NCI-H1694 treated with DMSO at 0.1 percent for 48 hours (cell line): ENCODE measurements around the gene DDX28.

ENCODE experiments used
- DNase-seq: peaks from one replicate; lab custom pipeline; 2025; lab: John Stamatoyannopoulos, UW

DDX28 gene, protein sequence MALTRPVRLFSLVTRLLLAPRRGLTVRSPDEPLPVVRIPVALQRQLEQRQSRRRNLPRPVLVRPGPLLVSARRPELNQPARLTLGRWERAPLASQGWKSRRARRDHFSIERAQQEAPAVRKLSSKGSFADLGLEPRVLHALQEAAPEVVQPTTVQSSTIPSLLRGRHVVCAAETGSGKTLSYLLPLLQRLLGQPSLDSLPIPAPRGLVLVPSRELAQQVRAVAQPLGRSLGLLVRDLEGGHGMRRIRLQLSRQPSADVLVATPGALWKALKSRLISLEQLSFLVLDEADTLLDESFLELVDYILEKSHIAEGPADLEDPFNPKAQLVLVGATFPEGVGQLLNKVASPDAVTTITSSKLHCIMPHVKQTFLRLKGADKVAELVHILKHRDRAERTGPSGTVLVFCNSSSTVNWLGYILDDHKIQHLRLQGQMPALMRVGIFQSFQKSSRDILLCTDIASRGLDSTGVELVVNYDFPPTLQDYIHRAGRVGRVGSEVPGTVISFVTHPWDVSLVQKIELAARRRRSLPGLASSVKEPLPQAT

DNA sequence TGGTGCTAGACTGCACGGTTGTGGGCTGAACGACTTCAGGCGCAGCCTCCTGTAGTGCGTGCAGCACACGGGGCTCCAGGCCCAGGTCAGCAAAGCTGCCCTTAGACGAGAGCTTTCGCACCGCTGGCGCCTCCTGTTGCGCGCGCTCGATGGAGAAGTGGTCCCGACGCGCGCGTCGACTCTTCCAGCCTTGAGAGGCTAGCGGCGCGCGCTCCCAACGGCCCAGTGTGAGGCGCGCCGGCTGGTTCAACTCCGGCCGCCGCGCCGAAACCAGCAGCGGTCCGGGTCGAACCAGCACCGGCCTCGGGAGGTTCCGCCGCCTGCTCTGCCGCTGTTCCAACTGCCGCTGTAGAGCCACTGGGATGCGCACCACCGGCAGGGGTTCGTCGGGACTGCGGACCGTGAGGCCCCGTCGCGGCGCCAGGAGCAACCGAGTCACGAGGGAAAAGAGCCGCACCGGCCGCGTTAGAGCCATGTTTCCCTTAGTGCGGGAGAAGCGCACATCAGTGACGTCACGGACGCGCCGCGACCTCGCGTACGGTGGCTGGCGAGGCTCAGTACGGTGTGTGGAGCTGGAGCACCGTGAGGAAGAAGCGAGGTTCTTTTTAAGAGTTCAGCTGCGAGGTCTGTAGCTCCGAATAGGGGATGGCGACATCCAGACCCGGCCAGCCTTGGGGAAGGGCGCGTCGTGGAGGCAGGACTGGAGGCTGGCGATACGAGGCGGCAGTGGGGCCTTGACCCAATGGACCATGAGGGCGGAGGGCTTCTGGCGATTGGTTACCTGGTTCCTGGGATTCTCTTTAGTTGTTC is at the start of gene DDX28, which contains the start of gene DUS2:
Gene DDX28, minus strand, starts transcription at position 505 of the 810 bp plus-strand sequence. Its CDS starts 30 bp downstream, at position 475.
Gene DUS2, plus strand, starts transcription at position 557 of the 810 bp plus-strand sequence. CDS start 14,740 bp downstream, outside the sequence.
- peak; percentile 66 for DNase-seq

DNA sequence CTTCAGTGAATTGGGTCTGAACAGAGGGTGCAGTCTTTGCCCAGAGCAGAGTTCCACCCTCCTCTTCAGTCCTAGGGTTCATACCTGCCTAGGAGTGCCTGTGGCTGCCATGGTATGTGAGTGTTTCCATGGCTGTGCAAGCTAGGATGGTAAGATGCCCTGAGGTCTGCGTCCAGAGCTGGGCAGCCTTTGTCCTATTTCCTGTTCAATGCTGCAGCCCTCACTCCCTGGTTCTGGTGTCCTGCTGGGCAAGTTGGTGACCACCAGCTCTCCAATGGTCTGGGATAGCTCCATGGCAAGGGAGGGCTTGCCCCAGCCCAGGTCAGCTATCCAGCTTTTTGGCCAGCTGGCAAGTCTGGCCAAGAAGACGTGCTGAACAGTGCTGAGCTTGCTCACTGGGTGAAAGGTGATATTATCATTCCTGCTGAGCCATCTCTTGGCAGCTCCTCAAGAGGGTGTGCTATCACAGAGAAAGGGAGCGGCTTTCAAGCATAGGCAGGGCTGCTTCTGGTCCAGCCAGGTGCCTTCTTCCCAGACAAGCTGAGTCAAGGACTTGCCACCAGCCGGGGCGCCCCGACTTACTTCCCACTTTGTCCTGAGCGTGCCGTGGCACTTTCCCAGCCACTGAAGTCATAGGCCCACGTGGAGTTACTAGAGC is 49.1 kb upstream of the DDX28 start:
- DNase-seq: no peak

DNA sequence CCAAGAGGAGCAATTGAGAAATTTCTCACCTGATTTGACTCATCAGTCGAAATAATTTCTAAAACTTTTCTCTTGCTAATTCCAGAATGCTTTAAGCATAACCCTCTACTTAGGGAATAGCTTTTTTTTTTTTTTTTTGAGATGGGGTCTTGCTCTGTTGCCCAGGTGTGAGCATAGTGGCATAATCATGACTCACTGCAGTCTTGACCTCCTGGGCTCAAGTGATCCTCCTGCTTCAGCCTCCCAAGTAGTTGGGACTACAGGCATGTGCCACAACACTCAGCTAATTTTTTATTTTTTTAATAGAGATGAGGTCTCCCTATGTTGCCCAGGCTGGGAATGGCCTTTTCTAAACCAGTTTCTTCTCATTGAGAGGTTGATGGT is 48.5 kb upstream of the DDX28 start:
- DNase-seq: no peak

DNA sequence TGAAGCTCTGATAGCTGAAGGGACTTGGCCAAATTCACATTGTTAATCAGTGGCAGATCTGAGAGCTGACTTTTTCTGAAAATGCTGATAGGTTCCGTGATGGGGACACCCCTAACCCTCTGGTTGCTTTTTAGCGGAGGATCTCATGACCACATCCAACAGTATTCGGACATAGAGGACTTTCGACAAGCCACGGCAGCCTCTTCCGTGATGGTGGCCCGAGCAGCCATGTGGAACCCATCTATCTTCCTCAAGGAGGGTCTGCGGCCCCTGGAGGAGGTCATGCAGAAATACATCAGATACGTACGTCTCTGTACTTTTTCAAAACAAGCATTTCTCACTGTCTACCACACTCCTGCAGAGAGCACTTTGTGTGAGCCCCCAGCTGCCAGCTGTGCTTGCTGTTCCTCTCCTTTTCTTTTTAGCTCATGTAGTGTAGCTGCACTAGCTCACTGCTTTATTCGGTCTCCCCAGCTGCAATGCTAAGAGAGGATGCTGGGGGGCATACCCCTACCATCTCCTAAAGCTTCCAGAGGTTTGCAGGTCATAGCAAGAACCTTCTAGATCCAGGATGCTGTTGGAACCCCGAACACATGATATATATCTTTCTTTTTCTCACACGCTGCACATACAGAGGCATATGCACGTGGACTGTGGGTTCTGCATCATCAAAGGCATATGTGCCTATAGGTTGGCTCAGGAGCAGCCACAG is 47.9 kb upstream of the DDX28 start:
- no peak for DNase-seq

DNA sequence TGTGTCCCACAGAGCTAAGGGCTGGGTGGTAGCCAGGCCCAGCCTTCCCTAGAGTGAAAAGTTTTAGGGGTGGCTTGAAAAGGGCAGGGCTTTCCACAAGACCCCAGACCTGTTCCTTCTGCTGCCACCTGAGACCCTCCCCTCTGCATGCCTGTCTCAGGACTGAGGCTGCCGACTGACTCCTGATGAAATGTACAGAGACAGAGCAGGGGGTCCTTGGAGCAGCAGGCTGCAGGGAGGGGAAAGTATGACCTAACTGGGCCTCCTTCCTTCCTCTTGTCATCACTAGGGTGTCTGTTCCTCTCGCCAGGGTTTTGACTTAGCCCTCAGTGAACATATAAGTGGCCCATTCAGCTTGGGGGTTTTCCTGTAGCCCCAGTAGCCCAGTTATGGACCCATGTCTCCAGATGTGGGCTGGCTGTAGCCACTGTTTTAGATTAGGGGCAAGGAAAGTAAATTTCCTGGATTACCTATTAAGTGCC is 47.3 kb upstream of the DDX28 start:
- DNase-seq: no peak

DNA sequence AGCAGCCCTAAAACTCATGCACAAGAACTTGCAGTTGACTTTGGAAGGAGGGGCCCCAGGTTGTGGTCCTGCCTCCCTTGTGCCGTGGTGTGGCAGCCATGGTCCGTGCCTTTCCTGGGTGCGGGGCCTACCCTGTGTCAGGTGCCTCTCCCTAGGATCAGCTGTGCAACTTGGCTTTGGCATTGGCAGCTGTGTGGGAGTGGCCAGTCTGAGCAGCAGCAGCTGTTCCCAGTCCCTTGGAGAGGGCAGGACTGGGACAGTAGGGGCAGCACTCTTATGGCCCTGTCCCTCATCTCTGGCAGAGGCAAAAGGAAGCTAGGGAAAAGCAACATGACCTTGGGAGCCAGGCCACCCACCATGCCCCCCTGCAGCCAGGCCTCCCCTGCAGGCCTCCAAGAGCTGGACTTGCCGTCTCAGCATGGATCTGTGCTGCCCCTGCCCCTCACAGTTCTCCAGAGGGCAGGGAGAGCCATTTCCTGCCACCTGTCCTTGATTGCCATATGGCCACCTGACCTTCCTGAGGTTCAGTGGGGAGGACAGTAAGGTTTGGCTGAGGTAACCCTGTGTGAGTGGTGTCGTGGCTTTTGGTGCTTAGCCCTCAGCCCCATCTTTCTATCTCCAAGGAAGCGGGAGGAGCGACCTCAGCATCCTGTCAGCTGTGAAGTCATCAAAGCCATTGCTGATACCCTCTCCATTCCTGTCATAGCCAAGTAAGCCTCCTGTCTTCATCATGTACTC is 46.6 kb upstream of the DDX28 start:
- DNase-seq: peak; percentile 17

DNA sequence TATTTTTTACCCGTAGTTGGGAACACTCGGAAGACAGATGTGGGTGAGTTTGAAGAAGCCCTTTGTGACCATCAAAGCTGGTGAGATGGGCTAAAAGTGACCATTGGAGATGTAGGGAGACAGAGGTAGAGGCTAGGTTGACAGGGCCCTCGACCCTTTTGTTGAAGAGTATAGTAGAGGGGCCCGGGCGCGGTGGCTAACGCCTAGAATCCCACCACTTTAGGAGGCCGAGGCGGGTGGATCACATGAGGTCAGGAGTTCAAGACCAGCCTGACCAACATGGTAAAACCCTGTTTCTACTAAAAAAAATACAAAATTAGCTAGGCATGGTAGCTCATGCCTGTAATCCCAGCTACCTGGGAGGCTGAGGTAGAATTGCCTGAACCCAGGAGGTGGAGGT is 45.9 kb upstream of the DDX28 start:
- DNase-seq: no peak

DNA sequence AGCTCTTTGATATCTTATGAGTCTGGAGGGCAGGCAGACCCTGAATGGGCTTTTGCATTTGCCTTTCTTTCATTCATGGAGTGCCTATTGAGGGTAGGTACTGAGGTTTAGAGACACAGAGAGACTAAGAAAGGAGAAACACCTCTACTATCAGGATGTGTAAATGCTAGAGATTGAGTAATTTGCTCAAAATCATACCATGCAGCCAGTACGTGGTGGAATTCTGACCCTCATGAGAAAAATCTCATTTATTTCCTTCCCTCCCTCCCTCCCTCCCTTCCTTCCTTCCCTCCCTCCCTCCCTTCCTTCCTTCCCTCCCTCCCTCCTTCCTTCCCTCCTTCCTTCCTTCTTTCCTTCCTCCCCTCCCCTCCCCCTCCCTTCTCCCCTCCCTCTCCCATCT is 43.7 kb upstream of the DDX28 start:
- DNase-seq: no peak

DNA sequence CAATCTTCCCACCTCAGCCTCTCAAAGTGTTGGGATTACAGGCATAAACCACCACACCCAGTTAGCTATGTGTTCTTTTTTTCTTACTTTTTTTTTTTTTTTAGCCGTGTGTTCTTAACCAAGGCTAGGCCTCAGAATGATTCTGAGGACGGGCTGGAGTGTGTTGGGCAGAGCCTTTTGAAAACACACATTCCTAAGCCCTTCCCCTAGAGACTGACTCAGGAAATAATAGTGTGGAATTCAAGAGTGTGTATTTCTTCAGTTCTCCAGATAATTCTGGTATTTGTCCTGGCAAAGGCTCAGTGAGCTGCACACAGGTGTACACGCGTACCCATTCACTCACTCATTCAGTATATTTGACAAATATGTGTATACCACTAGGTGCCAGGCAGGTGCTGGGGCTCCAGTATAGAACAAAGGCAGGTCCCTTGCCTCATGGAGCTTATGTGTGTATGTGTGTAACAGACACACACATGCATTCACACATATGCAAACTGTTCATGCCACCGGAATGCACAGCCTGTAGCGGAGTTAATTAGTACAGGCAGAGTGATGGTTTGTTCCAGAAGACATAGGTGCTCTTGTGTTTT is 42.8 kb upstream of the DDX28 start:
- no peak for DNase-seq

DNA sequence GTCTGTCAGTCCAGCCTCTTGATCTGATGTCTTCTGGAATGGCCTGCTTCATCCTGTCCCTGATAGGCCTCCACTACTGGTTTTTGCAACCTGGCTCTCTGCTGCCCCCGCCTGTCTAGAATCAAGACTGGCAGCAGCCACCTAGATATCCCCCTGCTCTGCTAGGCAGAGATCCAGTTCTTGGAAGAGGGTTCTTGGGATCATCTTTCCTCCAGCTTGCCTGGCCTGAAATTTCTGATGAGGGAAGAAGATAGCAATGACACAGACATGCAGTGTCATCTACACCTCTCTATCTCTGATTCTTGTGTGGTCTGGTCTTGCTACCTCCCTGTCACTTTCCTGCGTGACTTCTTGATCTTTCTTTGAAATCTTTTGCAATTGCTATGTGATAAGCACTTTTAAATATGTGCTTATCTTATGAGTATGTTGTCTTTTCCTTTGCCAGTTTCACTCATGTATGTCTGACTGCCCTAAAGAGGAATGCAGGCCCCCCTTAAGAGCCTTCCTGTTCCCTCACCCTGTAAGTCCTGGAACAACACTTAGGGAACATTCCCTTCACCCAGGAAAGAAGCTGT is 41.8 kb upstream of the DDX28 start:
- peak; percentile 44 for DNase-seq

DNA sequence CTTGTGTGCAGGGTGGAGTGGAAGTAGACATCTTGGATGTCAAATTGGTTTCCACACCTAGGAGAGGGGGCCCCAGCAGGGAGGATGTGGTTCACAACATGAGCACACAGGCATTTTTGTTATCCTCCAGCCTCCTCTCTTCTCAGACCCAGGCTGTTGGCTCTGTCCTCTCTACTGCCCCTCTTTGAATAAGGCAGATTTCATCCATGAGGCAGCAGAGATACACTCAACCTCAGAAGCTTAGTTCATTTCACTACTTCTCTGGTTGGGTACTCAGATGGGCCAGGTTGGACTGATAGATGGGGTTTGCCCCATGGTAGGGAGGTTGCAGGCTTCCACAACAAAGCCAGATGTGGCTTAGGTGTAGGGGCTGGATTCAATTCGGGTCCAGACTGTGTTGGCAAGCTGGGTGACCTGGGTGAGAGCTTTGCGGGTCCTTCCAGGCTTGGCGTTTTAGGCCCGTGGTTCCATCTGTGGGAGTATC is 39.9 kb upstream of the DDX28 start:
- DNase-seq: no peak

DNA sequence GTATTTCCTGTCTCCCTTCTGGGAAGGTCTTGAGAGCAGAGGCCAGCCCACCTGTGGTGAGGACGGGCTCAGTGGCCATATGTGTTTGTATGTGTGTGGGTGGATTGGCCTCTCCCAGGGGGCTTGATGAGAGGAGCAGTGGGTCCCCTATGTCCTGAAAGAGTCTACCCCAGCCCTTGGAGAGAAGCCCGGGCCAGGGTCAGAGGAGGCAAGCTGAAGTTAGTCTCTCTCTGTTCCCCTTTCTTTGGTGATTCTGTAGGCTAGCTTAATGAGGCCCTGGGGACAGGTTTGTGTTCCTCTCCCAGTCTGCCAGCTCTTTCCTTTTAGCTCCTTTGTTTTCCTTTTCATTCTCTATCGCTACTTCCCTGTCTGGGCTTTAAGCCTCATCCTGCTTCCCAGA is 38.4 kb upstream of the DDX28 start:
- DNase-seq: no peak

DNA sequence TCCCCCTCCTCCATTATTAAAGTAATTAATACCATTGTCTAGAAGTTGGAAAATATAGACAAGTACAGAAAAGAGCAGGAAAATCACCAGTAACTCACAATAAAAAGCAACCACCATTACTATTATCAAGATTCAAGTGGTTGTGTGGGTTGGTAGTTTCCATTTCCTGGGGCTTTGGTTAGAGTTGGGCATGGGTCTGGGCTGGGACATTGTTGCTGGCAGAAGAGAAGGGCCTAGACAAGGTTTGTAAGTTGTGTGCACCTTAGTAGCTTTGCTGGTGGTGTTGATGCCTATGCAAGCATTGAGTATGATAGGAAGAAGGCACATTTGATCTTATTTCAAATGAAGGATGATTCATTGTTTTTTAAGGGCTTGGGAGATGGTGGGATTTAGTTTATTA is 36.8 kb upstream of the DDX28 start:
- DNase-seq: no peak

DNA sequence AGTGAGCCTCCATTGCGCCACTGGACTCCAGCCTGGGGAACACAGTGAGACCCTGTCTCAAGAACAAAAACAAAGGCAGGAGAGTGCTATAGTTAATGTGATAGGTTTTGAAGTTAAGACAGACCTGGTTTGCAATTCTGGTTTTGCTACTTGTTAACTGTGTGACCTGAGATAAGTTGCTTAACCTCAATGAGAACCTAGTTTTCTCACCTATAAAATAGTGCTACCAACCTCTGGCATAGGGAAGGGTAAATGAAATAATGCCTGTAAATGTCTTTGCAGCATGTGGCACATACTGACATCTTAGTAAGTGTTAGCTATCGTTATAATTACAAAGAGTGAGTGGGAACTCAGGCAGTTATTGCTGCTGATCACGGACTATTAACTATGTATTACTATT is 32.4 kb upstream of the DDX28 start:
- no peak for DNase-seq

DNA sequence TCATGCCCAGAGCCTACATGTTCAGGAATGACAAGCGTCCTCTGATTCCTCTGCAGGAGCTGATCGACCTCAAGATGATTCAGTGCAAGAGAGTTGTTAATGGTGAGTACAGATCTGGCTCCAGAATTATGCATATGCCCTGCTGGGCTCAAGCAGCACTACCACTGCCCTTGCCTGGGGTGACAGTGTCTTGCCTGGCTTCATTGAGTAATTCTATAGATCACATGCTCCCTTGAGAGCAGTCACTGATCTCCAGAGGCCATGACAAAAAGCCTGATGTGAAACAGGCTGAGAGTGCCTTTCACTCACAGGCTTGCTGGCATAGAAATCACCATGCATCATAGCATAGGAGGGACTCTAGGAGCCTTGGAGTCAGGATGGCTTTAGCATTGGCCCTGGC is 26.4 kb upstream of the DDX28 start:
- no peak for DNase-seq

DNA sequence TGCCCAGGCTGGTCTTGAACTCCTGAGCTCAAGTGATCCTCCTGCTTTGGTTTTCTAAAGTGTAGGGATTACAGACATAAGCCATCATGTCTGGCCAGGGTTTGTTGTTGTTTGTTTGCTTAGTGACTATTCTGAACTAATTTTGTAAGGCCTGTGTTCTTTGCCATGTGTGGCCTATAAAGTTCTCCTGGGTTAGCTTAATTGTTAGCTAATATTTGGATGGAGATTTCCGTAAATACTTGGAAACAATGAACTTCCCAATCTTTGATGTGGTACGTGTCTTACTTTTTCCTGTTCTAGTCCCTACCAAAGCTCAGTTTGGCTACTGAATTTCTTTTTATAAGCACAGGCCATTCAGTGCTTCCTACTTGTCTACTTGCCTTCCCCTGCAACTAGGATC is 25.0 kb upstream of the DDX28 start:
- DNase-seq: no peak

DNA sequence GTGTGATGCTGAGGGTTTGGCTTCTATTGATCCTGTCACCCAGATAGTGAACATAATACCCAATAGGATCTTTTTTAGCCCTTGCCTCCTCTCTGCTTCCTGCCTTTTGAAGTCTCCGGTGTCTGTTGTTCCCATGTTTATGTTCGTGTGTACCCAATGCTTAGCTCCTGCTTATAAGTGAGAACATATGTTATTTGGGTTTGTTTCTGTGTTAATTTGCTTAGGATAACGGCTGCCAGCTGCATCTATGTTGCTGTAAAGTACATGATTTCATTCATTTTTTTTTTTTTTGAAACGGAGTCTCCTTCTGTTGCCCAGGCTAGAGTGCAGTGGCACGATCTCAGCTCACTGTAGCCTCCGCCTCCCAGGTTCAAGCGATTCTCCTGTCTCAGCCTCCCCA is 23.1 kb upstream of the DDX28 start:
- peak; percentile 93 for DNase-seq

DNA sequence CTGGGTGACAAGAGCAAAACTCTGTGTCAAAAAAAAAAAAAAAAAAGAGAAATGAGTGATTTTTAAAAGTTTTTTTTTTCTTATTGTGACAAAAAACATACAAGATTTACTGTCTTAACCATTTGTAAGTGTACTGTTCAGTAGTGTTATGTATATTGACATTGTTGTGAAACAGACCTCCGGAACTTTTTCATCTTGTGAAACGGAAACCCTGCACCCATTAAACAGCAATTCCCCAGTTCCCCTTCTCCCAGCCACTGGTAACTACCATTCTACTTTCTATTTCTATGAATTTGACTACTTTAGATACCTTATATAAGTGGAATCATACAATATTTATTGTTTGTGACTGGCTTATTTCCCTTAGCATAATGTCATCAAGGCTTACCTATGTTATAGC is 18.8 kb upstream of the DDX28 start:
- DNase-seq: no peak

DNA sequence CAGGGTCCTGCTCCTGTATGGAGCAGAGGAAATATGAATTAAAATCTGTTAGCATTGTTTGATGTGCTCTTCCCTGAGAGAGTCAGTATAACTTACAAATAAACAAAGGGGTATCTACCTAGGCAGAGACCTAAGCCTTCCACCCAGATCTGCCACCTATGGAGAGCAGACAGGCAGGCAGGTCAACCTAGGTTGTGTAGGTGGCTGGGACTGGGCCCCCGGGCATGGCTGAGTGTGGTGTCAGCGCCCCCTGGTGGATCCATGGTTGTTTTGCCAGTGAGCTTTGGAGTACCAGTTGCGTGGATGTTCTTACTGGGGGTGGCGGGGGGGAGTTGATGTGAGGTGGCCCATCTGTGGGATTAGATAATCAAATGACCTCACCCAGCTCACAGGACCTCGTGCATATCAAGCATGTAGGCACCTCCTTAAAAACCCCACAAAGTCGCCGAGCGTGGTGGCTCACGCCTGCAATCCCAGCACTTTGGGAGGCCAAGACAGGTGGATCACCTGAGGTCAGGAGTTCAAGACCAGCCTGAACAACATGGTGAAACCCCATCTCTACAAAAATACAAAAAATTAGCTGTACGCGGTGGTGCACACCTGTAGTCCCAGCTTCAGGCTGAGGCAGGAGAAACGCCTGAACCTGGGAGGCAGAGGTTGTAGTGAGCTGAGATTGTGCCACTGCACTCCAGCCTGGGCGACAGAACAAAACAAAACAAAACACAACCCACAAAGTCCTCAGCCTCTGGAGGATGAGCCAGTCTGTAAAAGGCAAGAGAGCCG is 17.7 kb upstream of the DDX28 start:
- DNase-seq: peak; percentile 11
